NCI-H526 treated with DMSO at 0.1 percent for 48 hours (cell line): ENCODE results near the gene KLF2.

ENCODE experiments used
- DNase-seq: peaks from one replicate; lab custom pipeline; 2025; lab: John Stamatoyannopoulos, UW

KLF2 gene

DNA sequence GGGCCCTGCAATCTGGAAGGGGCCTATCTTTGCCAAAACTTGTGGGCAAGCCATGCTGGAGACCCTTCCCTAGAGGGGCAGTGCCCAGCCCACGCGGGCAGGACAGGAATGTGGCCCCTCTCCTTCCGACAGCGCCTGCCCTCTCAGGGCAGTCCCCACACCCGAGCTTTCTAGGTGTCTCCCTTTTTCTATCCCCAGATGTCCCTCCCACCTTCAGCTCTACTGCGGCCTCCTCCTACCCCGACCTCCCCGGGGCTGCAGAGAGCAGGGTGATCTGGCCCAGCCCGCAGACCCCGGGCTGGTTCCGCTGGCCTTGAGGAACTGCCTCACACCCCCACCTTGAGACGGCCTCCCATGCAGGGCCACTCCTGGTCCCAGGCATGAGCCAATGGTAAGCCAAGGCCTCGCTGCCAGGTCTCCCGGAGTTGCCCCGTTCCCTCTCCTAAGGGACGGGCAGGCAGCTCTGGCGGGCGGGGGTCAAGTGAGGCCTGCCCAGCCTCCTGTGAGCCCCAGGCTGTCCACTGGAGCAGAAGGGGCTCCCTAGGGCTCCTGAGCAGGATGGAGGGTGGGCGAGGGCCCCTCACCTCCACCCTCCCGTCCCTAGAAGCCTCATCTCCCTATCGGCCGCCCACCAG, 39.7 kb downstream of the KLF2 start:
- no peak for DNase-seq

DNA sequence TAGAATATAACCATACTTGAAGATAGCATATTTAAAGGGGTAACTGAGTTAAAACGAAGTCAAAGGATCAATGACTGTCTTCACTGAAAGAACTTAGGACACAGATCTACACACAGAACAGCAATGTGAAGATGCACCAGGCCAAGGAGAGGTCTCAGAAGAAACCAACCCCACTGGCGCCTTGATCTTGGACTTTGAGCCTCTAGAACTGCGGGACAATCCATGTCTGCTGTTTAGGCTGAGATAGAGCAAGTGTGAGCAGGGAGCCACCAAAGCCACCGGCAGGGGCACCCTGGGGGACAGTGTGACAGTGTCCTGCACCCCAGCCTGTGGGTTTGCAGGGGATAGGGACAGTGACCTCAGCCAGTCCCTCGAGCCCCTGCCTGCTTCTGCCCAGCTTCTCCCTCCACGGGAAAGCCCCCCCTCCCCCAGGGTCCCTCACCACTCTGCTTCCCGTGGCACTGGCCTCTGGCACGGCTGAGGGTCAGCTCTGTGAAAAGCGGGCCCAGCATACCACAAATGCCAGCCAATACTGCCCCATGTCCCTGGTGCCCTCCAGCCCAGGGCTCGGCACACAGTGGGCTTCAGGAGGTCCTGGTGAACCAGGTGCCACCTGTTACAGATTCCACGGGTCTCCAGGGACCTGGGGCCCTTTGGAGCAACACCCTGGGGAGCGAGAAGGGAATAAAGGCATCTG, 40.8 kb downstream of the KLF2 start:
- no peak for DNase-seq

DNA sequence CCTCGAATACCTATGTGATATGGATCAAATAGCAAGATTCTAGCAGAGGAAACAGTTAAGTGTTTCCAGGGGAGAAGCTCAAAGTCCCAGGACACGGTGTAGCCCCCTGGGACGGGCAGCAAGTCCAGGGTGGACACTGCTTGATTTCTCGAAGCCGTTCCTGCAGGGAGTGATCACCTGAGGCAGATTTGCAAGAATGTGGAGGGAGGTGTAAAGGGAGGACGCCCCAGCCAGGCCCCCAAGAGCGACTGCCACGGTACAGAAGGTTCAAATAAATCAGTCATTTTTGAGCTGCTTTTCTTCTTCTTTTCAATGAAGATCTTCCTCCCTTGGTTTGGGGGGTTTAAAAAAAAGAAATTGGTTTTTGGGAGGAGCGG, 41.4 kb downstream of the KLF2 start:
- DNase-seq, result no peak

DNA sequence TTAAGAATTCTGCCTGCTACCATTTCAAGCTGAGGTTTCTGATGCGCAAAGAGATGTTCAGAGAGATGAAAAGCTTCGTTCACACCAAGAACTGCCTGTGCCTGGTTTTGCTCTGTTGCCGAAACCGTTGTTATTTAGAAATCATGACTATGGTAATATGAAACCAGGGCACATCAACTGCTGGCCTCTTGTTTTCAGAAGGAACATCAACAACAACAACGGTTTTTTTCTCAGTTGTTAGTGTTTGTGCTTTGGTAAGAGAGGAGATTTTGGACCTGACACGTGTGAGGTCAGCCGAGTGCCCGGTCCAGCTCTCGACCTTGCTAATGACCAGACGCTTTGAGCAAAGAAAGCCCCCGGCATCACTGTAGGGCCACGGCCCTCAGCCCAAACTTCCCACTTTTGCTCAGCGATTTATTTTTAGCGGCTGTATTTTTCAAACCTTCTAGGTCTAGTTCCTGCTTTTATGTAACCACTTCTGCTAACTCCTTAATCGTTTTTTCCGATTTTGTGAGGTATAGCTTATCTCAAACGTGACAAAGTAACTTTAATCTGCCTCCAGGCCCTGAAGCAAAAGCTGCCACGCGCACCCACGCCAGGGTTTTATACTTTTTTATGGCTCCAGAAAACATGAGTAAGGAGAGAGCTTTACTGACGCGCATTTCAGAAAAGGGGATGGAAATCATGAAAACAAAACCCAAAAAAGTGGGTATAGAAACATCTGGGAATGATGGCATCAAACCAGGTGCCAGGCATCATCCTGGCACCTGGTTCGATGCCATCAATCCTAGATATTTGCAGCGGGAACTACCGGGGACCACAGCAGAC, 42.0 kb downstream of the KLF2 start:
- no peak for DNase-seq

DNA sequence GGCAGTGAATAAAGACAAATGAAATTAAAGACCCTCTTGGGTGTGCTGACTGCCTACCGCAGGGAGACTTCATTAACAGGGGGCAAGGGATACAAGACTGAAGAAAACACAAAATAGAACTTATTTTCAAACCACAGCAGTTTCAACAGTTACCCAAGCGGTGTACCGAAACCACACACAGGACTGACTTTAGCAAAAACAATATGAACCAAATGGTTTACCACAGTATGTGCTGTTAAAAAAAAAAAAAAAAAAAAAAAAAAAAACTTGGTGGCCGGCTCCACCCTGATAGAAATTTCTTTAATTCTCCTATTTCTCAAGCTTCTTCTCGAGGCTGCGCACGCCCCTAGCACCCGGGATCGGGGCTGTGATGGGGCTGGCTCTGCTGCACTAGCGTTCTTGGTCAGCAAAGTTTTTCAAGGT, 42.6 kb downstream of the KLF2 start:
- DNase-seq, result no peak

DNA sequence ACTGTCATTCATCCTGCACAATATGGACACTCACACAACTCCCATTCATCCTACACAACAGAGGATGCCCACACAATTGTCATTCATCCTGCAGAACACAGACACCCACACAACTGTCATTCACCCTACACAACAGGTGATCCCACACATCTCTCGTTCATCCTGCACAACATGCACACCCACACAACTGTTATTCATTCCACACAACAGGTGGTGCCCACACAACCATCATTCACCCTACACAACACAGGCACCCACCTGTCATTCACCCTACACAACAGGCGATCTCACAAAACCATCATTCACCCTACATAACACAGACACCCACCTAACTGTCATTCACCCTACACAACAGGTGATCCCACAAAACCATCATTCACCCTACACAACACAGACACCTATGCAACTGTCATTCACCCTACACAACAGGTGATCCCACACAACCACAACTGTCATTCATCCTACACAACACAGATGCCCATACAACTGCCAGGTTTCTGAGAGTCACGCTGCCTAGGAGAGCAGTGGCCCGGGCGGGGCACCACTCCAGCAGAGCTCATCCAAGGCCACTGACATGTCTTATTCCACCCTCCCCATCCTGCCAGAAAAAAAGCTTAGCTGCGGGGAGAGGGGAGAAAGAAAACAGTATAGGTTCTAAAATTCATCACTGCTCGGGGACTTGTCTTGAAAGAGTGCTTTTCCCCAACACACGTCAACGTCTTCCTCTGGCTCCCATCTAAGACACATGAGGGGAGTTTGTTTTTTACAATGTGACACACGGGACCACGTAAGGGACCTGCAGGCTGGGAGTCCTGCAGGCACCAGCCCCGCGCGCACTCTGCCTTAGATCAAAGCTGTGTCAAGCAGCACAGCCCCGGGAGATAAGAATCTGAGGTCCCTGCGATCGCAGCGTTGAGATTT, 44.0 kb downstream of the KLF2 start:
- DNase-seq, result no peak

DNA sequence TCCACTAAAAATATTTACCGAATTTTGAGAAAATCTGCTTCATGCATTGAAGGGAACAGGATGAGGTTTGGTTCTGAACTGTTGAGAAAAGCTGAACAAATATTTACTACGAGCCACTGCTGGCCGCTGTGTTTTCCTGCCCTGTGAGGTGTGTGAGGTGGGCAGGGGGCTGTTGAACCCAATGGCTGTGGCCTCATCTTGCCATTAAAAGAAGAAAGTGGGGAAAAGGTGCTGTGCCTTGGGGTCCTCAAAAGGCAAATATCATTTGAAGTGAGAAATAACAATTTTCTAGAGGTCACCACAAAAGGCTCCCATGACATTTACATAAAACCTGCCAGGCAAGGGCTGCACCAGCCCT, 44.7 kb downstream of the KLF2 start:
- no peak for DNase-seq

DNA sequence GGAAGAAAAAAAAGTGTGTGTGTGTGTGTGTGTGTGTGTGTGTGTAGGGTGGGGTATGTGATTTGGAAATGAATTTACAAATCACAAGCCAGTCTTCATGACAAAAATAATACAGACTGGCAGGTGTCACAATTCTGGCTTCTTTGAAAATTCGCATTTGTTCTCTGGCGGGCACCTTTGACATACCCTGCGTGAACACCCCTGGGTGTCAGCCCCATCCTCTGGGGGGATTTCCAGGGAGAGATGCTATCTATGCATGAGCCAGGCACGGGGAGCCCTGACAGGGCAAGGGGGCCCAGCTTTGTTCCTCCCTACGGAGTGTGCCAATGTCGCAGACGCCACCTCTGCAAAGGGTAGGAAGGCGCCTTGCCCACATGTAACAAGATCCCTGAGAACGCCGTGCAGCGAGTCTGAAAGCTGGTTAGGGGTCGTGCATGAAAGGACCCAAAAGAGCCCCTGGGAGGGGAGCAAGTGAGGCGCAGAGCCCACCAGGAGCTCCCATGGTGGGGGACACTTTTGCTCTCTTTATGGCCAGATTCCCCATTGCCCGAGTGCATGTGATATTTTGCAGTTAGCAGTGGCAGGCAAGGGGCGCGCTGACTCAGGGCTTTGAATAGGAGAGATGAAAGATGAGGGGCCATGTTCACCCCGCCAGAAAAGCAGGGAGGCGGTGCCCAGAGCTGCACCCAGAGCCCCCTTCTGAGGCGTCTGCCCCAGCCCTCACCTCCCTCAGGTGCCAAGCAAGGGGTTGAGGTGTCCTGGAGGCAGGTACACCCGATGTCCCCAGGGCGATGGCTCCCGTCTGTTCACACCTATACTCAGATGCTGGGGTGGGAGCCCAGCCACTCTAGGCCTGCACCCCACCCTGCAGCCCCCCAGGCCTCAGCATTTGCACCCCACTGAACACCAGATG, 45.3 kb downstream of the KLF2 start:
- no peak for DNase-seq

DNA sequence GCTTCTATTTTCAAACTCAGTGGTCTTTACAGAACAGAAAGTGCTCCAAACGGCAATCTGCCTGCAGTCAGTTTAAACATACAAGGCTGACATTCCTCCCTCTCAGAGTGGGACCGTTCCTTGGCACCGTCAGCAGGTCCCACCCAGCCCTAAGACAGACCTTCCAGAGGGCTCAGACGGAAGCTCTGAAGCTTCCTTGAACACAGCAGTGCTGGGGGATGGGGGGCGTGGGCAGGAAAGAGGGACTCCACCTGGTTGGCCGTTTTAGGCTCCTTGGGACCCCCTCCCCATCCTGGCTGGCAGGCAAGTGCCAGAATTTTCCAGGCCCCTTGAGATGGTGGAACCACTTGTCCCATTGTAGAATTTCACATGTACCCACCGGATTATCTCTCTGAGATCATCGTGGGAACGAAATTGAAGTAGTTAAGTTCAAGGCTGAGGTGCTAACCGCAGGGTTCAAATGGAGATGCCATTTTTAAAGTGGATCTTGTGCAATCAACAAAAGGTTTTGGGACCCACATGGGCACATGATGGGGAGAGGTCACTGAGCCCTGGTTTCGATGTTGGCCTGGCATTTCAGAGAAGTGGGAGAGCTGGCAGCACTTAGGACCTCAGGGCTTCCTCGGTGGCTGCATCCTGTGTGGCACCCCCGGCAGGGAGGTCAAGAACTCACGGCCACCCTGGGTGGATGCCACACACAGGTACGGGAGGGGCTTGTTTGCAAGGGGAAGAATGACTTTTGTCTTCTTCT, 46.2 kb downstream of the KLF2 start:
- DNase-seq, result no peak

DNA sequence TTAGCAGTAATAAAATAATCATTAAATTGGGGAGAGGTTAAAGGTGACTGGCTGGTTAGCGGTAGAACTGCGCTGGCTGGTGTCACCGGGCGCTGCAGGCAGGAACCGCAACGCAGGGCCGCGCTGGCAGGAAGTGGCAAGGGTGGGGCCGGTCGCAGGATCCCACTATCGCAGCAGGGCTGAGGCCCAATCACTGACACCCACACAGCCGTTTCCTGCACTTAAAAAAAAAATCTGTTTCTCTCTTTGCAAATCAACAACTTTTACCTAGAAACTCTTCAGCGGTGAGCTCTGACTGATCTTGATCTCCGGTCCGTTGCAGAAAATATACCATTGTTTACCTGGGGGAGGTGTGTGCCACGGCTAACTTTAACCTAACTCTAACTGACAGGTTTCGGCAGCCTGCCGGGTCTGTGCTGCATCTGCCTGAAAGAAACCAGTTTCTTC, 46.9 kb downstream of the KLF2 start:
- DNase-seq, result no peak

DNA sequence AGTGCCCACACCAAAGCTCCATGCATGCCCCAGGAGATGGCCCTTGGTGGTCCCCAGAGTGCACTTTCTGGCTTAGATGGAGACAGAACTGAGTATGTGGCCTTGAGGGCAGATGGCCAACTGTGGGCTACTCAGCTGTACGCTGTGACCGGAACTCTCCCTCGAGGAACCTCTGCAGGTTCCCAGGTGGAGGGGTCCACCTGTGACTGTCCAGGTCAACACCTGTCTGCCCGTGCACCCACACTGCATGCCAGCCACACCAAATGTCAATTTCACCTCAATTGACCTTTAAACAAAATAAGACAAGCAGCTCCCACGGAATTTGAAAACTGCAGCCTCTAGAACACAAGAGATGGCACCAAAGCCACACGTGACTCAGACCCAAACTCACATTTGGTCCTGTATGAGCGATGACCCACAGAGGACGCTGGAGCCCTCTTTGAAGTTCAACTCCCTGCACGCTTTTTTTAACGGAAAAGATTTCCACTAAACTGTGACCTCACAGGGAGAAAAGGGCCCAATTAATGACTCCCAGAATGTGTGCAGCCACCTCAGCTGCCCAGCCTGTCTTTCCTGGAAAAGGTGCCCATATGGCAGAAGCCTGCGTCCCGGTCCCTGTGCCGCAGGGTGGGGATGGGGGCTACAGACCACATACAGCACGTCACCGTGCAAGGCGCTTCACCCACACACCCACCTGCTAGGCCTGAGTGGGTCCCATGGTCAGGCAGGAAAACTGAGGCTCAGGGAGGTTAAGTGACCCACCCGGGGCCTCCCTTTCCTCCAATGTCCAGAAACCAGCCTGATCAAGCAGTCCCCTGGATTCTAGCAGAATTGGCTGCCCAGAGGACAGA, 47.7 kb downstream of the KLF2 start:
- DNase-seq, result no peak

DNA sequence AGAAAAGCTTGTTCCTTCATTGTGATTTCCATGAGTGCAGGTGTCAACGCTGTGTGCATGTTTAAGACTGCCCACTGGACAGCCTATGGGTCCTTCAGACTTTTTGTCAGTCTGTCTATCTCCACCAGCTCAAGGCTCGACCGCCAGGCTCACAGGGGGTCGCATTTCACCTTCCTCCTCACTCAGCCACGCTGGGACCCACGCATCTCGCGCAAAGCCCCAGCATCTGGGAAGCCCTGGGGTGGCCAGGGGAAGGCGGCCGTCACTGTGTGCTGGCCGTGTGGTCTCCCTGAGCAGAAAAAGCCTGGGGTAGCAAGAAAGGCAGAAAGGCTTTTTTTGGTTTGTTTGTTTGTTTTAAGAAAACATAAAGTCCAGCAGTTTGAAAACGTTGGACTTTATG, 48.5 kb downstream of the KLF2 start:
- DNase-seq, result no peak

DNA sequence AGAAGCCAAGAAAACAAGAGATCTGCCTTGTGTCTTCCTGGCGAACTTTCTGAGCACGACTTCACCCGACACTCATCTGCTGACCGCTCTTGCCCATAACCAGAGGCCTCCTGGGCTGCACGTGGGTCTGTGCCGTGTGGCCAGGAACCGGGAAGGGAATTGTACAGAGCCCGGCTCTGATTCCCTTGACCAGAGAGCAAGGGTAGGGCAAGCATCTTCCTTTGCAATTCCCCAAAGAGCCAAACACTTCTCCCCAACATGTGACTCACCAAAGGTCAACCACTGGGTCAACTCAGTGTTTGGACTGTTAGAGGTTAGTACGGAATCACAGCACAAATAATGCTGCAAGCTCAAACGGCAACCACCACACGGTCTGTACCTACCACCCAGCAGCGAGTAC, 48.9 kb downstream of the KLF2 start:
- DNase-seq, result no peak

DNA sequence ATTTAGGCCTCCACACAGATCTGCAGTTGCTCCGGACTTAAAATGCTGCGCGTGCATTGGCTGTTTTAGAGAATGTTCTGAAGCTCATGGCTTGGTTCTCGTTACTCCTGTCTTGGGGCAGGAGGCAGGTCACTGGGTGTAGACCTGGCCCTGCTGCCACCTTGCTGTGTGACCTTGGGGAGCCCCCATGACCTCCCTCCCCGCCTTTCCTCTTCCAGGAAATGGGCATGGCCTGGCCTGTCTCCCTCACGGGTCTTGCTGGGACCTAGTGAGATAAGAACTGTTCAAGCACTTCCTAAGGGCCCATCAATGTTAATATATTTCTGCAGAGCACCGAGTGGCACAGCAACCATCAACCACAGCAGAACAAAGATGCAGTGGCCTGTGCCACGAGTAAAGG, 49.4 kb downstream of the KLF2 start:
- DNase-seq, result no peak

DNA sequence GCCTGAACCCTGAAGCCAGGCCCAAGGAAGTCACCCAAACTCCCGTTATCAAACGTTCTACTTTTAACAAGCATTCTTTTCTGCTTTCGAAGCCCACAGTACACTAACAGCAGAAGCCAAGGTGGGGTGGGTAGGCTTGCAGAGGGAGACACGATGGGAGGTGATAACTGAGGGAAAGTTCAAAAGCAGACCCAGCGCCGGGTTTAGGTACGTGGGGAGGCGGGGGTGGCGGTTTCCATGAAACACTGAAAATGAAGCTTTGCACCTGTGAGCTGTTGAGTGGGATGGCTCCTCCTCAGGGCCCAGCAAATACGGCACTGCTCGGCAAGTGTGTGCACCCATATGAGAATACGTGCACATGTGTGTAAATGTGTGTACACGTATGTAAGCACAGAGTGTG, 49.8 kb downstream of the KLF2 start:
- DNase-seq, result no peak

DNA sequence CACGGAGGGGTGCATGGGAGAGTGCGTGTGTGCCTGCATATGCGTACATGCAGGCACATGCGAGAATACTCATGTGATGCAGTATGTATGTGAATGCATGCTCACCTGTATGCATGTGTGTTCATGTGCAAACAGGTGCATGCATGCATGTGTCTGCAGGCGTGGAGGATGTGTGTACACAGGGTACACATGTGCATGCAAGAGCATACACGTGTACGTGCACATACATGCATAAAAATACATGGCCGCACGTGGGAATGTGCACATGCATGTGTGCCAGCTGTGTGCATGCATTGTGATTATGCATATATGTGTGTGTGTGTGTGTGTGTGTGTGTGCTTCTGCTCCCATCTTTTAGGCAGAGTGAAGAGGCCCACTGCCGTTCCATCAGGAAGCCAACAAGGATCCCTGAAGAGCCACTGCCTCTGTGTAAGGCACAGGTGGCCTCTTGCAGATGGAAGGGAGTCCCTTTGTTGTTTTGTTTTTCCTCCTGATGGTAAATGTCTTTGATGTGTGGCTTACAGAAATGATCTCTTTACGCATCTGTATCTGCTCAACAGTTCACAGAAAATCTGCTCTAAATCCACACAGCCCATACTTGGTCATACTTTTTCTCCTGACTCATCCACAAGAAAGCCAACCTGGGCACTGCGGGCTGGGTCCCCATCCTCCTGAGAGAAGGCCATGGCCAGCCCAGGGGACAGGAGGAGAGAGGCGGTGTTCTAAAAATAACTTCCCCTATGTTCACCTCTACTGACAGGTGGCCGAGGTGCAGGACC, 50.7 kb downstream of the KLF2 start:
- no peak for DNase-seq

DNA sequence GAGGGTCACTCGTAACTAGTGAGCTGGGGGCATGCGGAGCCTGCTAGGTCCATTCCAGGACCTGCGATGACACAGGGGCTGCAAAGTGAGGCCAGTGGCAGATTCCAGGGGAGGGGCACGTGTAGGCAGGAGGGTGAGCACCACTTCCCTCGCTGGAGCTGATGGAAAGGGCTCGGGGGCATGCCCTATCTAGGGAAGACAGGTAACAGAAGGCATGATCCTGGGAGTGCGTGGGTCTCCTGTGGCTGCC, 51.2 kb downstream of the KLF2 start:
- DNase-seq, result no peak

DNA sequence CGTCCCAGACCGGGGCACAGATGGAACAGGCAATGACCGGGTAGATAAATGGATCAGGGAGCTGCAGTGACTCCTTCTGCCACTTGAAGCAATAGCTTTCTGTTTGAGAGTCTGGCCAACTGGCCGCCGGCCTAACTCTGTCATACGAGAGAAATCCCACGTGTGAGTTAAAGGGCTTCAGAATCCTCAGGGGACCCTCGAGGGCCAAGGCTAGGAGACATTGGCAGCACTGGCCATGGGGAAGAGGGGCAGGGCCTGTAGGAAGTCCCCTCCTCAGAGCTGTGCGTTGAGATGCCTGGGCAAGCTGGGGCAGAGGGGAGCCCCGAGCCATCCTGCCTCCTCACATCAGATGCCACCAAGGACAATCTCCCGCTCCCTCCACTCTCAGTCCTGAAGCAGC, 51.6 kb downstream of the KLF2 start:
- no peak for DNase-seq

DNA sequence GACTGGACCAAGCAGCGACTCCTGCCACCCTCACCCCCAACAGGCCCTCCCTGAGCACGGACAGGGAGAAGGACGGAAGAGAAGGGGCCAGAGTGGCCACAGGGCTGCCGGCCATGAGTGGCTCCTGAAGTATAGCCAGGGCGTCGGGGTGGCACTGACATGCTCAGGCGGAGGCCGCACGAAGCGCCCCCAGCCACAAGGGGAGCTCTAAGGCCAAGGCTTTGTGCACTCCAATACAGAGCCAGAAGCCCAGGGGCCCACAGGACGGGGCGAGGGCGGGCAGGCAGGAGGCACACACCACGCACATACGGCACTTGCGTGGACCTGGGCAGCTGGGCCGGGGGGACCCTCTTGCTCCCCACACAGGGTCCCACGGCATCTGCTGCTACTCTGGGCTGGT, 52.0 kb downstream of the KLF2 start:
- no peak for DNase-seq
